Esophagus squamous epithelium (tissue), 4 donors: ENCODE data around the gene PLEKHG1.

Experiments used
- CTCF ChIP-seq, 6 experiments: fragments of 450-650 bp in 4 of 6; fragments of 200-600 bp in 2 of 6; sonication (generic) in 2 of 6; IDR thresholded peaks; one replicate each; pipeline ENCODE4 v1.5.1; 2016 to 2019; ENCODE audit warnings: antibody characterized with exemption in 6 of 6, mild to moderate bottlenecking in 4 of 6, moderate library complexity in 4 of 6
- POLR2A ChIP-seq, 4 donors: fragments of 450-650 bp; IDR thresholded peaks; one replicate each; pipeline ENCODE4 v1.6.1; 2017; ENCODE audit warnings: antibody characterized with exemption in 4 of 4, mild to moderate bottlenecking in 4 of 4, moderate library complexity in 3 of 4

- TF ChIP-seq CTCF (IDR thresholded peaks at IDR 0.05) (no peak), POLR2A (IDR thresholded peaks at IDR 0.05) (no peak)
Observed at GRCh38 chr6:150632785-150633485, 33.2 kb downstream of the PLEKHG1 start.
